ENCODE data around the gene MS4A2.
A peak's percentile ranks its signal among the peaks of the same experiment; 100 is the strongest.
"Not testable (repeated sequence)": the region's sequence is repeated elsewhere in the genome, so short reads cannot be mapped to it uniquely, and the experiment has no call there.

The MS4A2 gene

GRCh38 chr11:60104471-60105115 lies 16.1 kb downstream of the MS4A2 start:
- peak; percentile 9 for DNase-seq

- not testable (repeated sequence) for DNase-seq
These were observed 20.2 kb downstream of the MS4A2 start for GRCh38 chr11:60108631-60109030.

DNA sequence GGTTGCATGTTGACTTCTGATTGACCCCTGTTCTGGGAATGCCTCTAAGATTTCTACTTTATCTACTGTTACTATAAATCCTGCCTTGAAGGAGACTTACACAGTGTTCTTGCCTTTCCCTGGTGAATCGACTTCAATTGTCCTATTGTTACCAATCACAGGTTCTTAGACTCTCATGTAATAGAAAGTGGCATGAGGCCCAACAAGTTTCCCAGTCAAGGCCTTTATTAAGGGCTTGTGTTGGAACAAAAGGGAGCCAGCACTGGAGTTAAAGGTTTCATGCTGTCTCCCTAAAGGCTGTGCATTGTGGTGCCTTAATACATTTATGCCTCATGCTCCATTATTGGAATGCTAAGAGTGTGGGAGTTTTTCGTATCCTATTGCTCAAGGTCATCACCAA lies 23.3 kb downstream of the MS4A2 start:
- DNase-seq = no peak

DNA sequence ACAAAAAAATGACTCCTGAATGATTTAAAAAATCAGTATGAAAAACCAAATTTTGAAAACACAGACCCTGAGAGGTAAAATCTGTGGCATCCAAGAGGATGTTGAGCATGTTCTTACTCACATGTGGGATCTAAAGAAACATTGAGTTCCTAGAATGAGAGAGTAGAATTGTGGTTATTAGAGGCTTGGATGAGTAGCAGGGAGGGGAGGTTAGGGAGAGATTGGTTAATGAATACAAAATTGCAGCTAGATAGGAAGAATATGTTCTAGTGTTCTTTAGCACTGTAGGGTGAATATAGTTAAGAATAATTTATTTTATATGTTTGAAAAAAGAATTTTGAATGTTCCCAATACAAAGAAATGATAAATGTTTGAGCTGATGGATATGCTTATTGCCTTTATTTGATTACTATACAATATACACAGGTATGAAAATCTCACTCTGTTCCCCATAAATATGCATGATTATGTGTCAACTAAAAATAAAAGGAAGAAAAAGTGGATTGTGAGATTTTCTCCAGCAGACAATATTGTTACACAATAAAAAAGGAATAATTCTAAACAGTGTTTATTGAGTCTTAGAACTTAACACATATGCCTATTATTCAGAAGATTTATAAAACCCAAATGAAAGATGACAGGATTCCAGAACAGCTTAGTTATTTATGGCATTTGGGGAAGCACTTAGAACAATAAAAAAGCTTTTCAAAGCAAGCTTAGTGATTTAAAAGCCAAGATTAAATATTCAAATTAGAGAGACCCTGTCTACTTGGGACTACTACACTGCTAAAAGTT lies 28.7 kb downstream of the MS4A2 start:
- DNase-seq = no peak

- no peak for DNase-seq
These were observed 29.9 kb downstream of the MS4A2 start for GRCh38 chr11:60118338-60118737.

GRCh38 chr11:60119710-60120109 lies 31.2 kb downstream of the MS4A2 start:
- DNase-seq = no peak

DNA sequence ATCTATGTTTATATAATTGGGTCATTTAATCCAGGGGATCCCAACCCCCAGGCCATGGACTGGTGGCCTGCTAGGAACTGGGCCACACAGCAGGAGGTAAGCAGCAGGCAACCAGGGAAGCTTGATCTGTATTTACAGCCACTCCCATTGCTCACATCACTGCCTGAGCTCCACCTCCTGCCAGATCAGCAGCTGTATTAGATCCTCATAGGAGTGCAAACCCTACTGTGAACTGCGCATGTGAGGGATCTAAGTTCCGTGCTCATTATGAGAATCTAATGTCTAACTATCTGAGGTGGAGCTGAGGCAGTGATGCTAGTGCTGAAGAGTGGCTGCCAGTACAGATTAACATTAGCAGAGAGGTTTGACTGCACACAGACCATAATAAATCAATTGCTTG lies 32.8 kb downstream of the MS4A2 start:
- no peak for DNase-seq

DNA sequence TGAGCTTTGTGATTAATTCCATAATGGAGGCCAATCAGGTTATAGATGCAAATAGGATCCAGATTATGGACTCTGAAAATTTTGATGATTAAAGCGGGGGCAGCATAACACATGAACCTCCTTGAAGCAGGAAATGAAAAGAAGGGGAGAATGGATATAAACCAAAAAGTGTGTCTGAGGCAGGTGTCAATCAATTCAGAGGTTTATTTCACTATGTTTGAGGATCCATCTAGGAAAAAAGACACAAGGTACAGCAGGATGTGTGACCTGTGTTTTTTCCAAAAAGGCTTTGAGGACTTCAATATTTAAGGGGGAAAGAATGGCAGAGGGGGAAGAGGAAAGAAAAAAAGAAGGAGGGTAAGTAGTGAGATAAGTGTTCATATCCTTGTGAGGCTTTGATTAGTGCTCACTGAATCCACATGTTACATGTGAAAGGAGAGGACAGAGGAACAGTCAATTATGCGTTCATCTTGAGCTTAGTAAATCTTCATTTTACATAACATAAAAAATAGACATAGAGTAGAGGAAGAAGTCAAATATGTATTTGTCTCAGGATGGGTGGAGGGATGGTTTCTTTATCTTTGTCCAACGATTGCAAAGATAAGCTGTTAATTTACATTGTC lies 34.1 kb downstream of the MS4A2 start:
- DNase-seq = no peak

GRCh38 chr11:60124802-60125432 lies 36.5 kb downstream of the MS4A2 start:
- no peak for DNase-seq

DNA sequence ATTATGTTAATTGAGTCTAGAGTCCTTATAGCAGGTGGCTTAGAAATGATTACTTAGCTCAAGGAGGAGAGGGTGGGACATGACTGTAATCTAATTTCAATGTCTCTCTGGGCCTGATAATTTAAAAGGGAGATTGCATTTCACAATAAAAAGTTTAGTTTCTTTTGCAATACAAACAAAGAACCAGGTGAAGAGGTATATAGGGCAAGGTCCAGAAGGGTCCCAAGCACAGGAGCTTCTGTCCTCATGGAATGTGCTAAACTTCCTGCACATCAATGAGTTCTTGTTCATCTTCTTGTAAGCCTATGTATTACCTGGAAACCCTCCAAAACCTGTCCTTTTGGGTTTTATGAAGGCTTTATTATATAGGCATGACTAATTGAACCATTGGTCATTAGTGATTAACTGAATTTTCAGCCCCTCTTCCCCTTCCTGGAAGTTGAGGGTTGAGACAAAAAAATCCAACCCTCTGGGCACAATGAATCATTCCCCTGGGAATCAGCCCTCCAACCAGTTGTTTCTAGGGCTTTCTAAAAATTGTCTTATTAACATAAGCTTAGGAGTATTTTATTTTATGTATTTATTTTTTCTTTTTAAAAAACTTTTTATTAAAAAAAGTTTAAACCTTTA lies 37.6 kb downstream of the MS4A2 start:
- no peak for DNase-seq

- no peak for DNase-seq
These were observed 38.9 kb downstream of the MS4A2 start for GRCh38 chr11:60127311-60127811.

DNA sequence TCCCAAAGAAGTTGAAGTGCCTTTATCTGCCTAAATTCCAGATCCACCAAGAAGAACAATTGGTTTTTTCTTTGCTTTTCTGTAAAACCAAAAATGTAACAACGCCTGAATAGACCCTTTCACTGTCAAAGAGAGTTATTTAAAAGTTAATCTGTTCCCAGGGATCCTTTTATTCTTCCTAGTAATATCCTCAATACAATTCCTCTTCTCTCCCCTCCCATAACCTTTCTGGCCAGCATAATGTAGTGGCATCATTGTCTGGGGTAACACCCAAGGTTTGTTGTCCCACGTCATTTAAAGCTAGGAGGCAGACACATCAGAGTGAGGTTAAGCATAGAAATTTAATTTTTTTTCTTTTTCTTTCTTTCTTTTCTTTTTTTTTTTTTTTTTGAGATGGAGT lies 39.9 kb downstream of the MS4A2 start:
- DNase-seq = no peak

DNA sequence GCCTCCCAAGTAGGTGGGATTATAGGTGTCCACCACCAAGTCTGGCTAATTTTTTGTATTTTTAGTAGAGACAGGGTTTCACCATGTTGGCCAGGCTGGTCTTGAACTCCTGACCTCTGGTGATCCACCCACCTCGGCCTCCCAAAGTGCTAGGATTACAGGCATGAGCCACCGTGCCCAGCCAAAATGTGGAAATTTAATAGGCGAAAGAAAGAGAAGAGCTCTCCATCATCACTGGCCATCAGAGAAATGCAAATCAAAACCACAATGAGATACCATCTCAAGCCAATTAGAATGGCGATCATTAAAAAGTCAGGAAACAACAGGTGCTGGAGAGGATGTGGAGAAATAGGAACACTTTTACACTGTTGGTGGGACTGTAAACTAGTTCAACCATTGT lies 40.4 kb downstream of the MS4A2 start:
- not testable (repeated sequence) for DNase-seq

DNA sequence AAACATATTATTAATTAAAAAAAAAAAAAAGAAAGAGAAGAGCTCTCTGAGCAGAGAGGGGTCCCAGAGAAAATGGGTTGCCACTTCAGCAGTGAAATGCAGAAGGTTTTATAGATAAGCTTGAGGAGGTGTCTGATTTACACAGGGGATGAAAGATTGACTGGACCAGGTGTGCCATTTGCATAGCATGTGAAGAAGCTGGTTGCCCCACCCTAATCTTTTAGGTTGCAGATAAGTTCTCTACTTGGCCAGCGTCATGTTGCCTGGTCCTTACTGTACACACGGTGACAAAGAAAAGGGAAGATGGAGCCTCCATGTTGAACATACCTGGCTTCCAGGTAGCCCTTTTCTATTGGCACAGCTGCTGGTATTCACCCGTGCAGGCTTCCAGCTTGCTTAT lies 41.4 kb downstream of the MS4A2 start:
- DNase-seq = no peak

DNA sequence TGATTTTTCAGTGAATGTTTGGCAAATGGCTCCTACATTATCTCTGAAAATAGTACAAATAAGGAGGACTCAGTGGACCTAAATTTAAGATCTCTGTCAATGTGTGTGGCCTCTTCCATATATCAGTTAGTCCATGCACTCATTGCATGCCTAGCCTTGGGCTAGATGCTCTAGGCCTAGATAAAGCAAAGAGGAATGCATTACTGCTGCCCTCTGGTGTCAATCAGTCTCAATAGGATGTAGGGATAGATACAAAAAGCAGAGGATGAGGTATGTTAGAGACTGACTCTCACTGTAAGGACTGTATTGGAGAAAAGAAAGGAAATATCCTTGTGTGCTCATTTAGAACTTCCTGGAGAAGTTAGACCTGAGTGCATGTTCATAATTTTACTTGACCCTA lies 42.0 kb downstream of the MS4A2 start:
- peak; percentile 2 for DNase-seq

- DNase-seq = no peak
These were observed 43.4 kb downstream of the MS4A2 start for GRCh38 chr11:60131912-60132311.

DNA sequence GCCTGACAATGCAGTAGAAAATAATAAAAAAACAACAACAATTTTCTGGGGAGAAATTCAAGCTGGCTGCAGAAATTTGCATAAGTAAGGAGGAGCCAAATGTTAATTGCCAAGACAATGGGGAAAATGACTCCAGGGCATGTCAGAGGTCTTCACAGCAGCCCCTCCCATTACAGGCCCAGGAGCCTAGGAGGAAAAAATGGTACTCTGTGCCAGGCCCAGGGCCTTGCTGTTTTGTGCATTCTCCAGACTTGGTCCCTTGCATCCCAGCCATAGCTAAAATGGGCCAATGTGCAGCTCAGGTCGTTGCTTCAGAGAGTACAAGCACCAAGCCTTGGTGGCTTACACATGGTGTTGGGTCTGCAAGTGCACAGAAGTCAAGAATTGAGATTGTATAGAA lies 45.5 kb downstream of the MS4A2 start:
- no peak for DNase-seq

- no peak for DNase-seq
These were observed 55.3 kb downstream of the MS4A2 start for GRCh38 chr11:60143768-60144167.

DNA sequence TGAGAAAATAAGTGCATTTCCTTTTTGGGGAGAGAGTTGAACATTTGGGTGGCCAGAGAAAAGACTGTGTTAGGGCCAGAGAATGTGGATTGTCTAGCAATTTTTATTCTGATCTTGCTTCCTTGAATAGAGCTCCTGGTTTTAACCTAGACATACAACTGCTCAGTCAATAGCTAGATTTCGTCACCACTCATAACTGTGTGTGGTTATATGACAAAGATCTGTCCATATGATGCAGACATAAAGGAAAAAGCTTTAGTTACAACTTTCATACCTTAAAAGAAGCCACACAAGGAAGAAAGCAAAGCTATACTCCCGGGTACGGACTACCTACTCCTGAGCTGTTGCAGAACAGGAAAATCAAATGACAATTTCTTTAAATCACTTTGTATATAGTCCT lies 57.2 kb downstream of the MS4A2 start:
- no peak for DNase-seq
